Measurements from ENCODE around the gene PHLPP1. TPM values are rescaled to one million over a fixed set of nuclear protein-coding genes. Genes with fewer than 3 reads are reported as not detected.

The PHLPP1 gene
- total and polyA plus RNA-seq, 2 of the 4 experiments (the other 2 are of a cell fraction): 3.3 to 3.6 TPM

DNA sequence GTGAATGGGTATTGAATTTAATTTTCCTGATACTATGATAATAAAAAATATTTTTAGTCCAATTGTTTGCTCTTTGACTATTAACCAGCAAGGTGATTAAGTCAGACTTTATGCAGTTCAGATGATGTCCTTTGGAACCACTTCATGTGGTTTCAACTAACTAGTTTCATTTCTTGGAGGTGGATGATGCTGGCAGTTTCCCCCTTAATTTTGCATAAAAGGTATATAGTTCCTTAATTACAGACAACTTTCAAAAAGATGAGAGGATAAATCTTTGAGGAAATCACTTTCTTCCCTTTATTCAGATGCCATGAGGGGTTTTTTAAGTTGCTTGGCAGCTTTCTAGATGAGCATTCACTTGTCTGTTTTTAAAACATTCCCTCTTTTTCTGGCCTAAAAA is 223.1 kb downstream of the PHLPP1 start:
- Histone ChIP-seq H3K9me1 (ENCODE audit: insufficient read depth, low read length) (0 out of 2 replicates have a peak, but pooled peaks cover 2% of the 10 kb centered on the region), H3K4me2 (ENCODE audit: low read depth, low read length) (no peak overlapping the region), H3K23ac (ENCODE audit: low read depth, low read length) (no peak overlapping the region), H2BK20ac (ENCODE audit: low read depth, low read length) (no peak overlapping the region), H3K4ac (ENCODE audit: low read depth, low read length) (no peak overlapping the region), H2AK9ac (replicated peaks; ENCODE audit: low read depth, low read length, poor library complexity) (no peak overlapping the region), H4K91ac (ENCODE audit: insufficient read depth, low read depth, low read length) (no peak overlapping the region), H3K27ac (ENCODE audit: insufficient read depth, low read length) (no peak overlapping the region), H3K4me1 (ENCODE audit: control insufficient read depth, insufficient read depth, low read length) (0 out of 2 replicates have a peak, but pooled peaks cover 4% of the 10 kb centered on the region), H3K36me3 (ENCODE audit: control insufficient read depth, insufficient read depth, low read length) (peaks cover under 1% of the 10 kb centered on the region; the same call in 1 of the 2 replicates), H3K79me1 (ENCODE audit: low read depth in 1 of 2, low read length in 2 of 2) (no peaks in the 10 kb centered on the region), H3K14ac (replicated peaks; ENCODE audit: low read depth, low read length) (no peak overlapping the region), H4K8ac (ENCODE audit: low read depth in 2 of 2, low read length in 2 of 2) (no peak overlapping the region), H3K9me3 (ENCODE audit: control insufficient read depth, insufficient read depth, low read length) (no peaks in the 10 kb centered on the region), H3K27me3 (ENCODE audit: control insufficient read depth, insufficient read depth, low read length) (no peaks in the 10 kb centered on the region), H2BK5ac (ENCODE audit: low read depth, low read length, poor library complexity, severe bottlenecking) (no peak overlapping the region), H4K20me1 (ENCODE audit: insufficient read depth, low read length) (no peaks in the 10 kb centered on the region), H3K56ac (ENCODE audit: extremely low read depth, insufficient read depth, low read length) (no peak overlapping the region), H2BK15ac (ENCODE audit: low read depth, low read length) (no peak overlapping the region), H2BK120ac (ENCODE audit: low read depth, low read length) (no peak overlapping the region), H3K9ac (ENCODE audit: low read depth, low read length) (no peak overlapping the region), H2AK5ac (ENCODE audit: low read depth, low read length) (no peak overlapping the region), H3K18ac (ENCODE audit: low read depth, low read length) (no peak overlapping the region), H3K4me3 (ENCODE audit: insufficient read depth, low read depth, low read length) (no peak overlapping the region), H2AFZ (replicated peaks; ENCODE audit: low read length, poor library complexity) (no peak overlapping the region), H4K5ac (ENCODE audit: low read depth, low read length) (no peak overlapping the region)
- DNase-seq (no peak), ATAC-seq (ENCODE audit: low read depth) (no peak)
- no TSS peak for BruUV-seq (replicated peaks)
- intact Hi-C loops (cut with micrococcal nuclease): no loop called here
- in situ Hi-C loops (cut with MboI; ENCODE audit: low sequenced_read_pairs): no loop called here
- ChIA-PET CTCF (interaction anchor here (0.5 to 1.4 kb wide), 2 partner anchors 9 to 177 kb away, joined by 3 read pairs; no protein-coding TSS in a partner anchor), POLR2A (ENCODE audit: unreplicated experiment) (interaction anchor here (0.9 kb wide), 1 partner anchor 9 kb away, joined by 3 read pairs; no protein-coding TSS in a partner anchor)
- TF ChIP-seq, protein P1, sequence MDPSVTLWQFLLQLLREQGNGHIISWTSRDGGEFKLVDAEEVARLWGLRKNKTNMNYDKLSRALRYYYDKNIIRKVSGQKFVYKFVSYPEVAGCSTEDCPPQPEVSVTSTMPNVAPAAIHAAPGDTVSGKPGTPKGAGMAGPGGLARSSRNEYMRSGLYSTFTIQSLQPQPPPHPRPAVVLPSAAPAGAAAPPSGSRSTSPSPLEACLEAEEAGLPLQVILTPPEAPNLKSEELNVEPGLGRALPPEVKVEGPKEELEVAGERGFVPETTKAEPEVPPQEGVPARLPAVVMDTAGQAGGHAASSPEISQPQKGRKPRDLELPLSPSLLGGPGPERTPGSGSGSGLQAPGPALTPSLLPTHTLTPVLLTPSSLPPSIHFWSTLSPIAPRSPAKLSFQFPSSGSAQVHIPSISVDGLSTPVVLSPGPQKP (IDR thresholded peaks at IDR 0.05; ENCODE audit: borderline replicate concordance, low read depth, low read length): no peak
- dilution Hi-C loops (cut with HindIII; ENCODE audit: low sequenced_read_pairs, unreplicated experiment): no loop called here

Data from IMR-90 (cell line).